ENCODE data around the gene DLGAP1. TPM values are rescaled to one million over a fixed set of nuclear protein-coding genes. Genes with fewer than 3 reads are reported as not detected.

DLGAP1 gene
- total RNA-seq, 4 donors from 2014 or later = 1.2 to 1.4 (median 1.4) TPM

GRCh38 chr18:3529601-3530000 is 925.5 kb downstream of the DLGAP1 start:
- no peak for DNase-seq (ENCODE audit: extremely low spot score)
- Histone ChIP-seq H3K36me3 (no peaks in the 10 kb centered on the region), H3K27me3 (no peaks in the 10 kb centered on the region), H3K4me3 (no peak overlapping the region), H3K9me3 (no peaks in the 10 kb centered on the region), H3K27ac (replicated peaks in 1 of 4) (no peak overlapping the region), H3K4me1 (peaks cover 0 to 4% (median 0%) of the 10 kb centered on the region in 4 donors)
- no peak for TF ChIP-seq EP300 (IDR thresholded peaks at IDR 0.05)
- no peak for TF ChIP-seq POLR2AphosphoS5 (IDR thresholded peaks at IDR 0.05)
- TF ChIP-seq CTCF (IDR thresholded peaks at IDR 0.05) = no peak
- no peak for TF ChIP-seq POLR2A (IDR thresholded peaks at IDR 0.05; ENCODE audit: low read depth)
- 63% methylated on average over 3 of the region's 3 CpGs for WGBS
- intact Hi-C loops (cut with DNase I) = no loop called here

GRCh38 chr18:3529077-3529476 is 926.0 kb downstream of the DLGAP1 start:
- no peak overlapping the region for H3K27ac ChIP-seq (replicated peaks in 1 of 4)
- H3K27me3 ChIP-seq = no peaks in the 10 kb centered on the region
- H3K4me3 ChIP-seq = no peak overlapping the region
- 97% methylated on average over 3 of the region's 3 CpGs for WGBS
- no peaks in the 10 kb centered on the region for H3K36me3 ChIP-seq
- intact Hi-C loops (cut with DNase I) = no loop called here
- DNase-seq (ENCODE audit: extremely low spot score) = no peak
- H3K4me1 ChIP-seq = peaks cover 0 to 4% (median 0%) of the 10 kb centered on the region in 4 donors
- H3K9me3 ChIP-seq = peaks cover 0 to 2% (median 0%) of the 10 kb centered on the region in 4 donors
- TF ChIP-seq POLR2A (IDR thresholded peaks at IDR 0.05; ENCODE audit: low read depth) (no peak), EP300 (IDR thresholded peaks at IDR 0.05) (no peak), CTCF (IDR thresholded peaks at IDR 0.05) (no peak), POLR2AphosphoS5 (IDR thresholded peaks at IDR 0.05) (no peak)

GRCh38 chr18:3528231-3528630 is 926.9 kb downstream of the DLGAP1 start:
- whole genome bisulfite sequencing = 54% methylated on average over 4 of the region's 4 CpGs
- intact Hi-C loops (cut with DNase I) = no loop called here

GRCh38 chr18:3526421-3527354 is 928.4 kb downstream of the DLGAP1 start:
- 59% methylated on average over 13 of the region's 13 CpGs for WGBS
- H3K27me3 ChIP-seq = no peaks in the 10 kb centered on the region
- H3K4me3 ChIP-seq = no peak overlapping the region
- TF ChIP-seq CTCF (IDR thresholded peaks at IDR 0.05) (no peak), POLR2A (IDR thresholded peaks at IDR 0.05; ENCODE audit: low read depth) (no peak), EP300 (IDR thresholded peaks at IDR 0.05) (no peak), POLR2AphosphoS5 (IDR thresholded peaks at IDR 0.05) (no peak)
- H3K4me1 ChIP-seq = peaks cover 0 to 4% (median 0%) of the 10 kb centered on the region in 4 donors
- H3K27ac ChIP-seq (replicated peaks in 1 of 4) = no peak overlapping the region
- no peak for DNase-seq (ENCODE audit: extremely low spot score)
- intact Hi-C loops (cut with DNase I) = no loop called here
- peaks cover 0 to 10% (median 2%) of the 10 kb centered on the region in 4 donors for H3K9me3 ChIP-seq
- H3K36me3 ChIP-seq = no peaks in the 10 kb centered on the region

More at GRCh38 chr18:3528231-3528630, 926.9 kb downstream of the DLGAP1 start:
- no peak overlapping the region for H3K27ac ChIP-seq (replicated peaks in 1 of 4)
- H3K27me3 ChIP-seq = no peaks in the 10 kb centered on the region
- no peak for DNase-seq (ENCODE audit: extremely low spot score)
- peaks cover 0 to 10% (median 2%) of the 10 kb centered on the region in 4 donors for H3K9me3 ChIP-seq
- TF ChIP-seq POLR2AphosphoS5 (IDR thresholded peaks at IDR 0.05) (no peak), CTCF (IDR thresholded peaks at IDR 0.05) (no peak), EP300 (IDR thresholded peaks at IDR 0.05) (no peak), POLR2A (IDR thresholded peaks at IDR 0.05; ENCODE audit: low read depth) (no peak)
- H3K4me1 ChIP-seq = peaks cover 0 to 4% (median 0%) of the 10 kb centered on the region in 4 donors
- H3K36me3 ChIP-seq = no peaks in the 10 kb centered on the region
- H3K4me3 ChIP-seq = no peak overlapping the region
